Panc1 (cell line): ENCODE measurements around the gene CANT1. TPM values are rescaled to one million over a fixed set of nuclear protein-coding genes. Genes with fewer than 3 reads are reported as not detected.
"Not testable (repeated sequence)": the region's sequence is repeated elsewhere in the genome, so short reads cannot be mapped to it uniquely, and the experiment has no call there.

Experiments used
- ATAC-seq: fragments of 200-7000 bp; cut with Tn5 transposase; 2 replicates; pipeline ENCODE4 v1.9.1; 2020; ENCODE audit warnings: mild to moderate bottlenecking, moderate library complexity
- BruUV-seq: library from RNA; stranded (reverse); fragments of 400-500 nt; replicated peaks from 2 replicates; lab custom pipeline; 2021; lab: Mats Ljungman, UMichigan
- CTCF ChIA-PET: fragments of 300-600 bp; sonication (Branson Sonifier 250); formaldehyde crosslinking; loops from one replicate; lab custom pipeline; 2022; ENCODE audit warnings: antibody characterized with exemption; lab: Charles Lee
- POLR2A ChIA-PET: fragments of 300-600 bp; sonication (Branson Sonifier 250); formaldehyde crosslinking; loops from one replicate; lab custom pipeline; 2022; ENCODE audit warnings: antibody characterized with exemption; lab: Charles Lee
- DNase-seq: peaks from one replicate; pipeline ENCODE4 v3.0.0-alpha.2; 2010; ENCODE audit warnings: low read depth, low spot score
- H3K27ac ChIP-seq: 2 replicates; pipeline ENCODE4 v1.5.1; 2011; ENCODE audit warnings: mild to moderate bottlenecking, low read length, inconsistent platforms
- H3K27me3 ChIP-seq: fragments of 200-500 bp; sonication (Bioruptor generic); 2 replicates; pipeline ENCODE4 v1.6.0; 2014; ENCODE audit warnings: low read length, inconsistent platforms; ENCODE audit not compliant: control insufficient read depth, insufficient read depth
- H3K36me3 ChIP-seq: fragments of 200-500 bp; sonication (Bioruptor generic); 2 replicates; pipeline ENCODE4 v1.5.1; 2014; ENCODE audit warnings: inconsistent platforms, mild to moderate bottlenecking, low read length, moderate library complexity; ENCODE audit not compliant: control insufficient read depth, insufficient read depth
- H3K4me1 ChIP-seq: 2 replicates; pipeline ENCODE4 v1.5.1; 2011; ENCODE audit warnings: inconsistent platforms, mild to moderate bottlenecking, low read length, moderate library complexity; ENCODE audit not compliant: control insufficient read depth, insufficient read depth
- H3K4me3 ChIP-seq, 2 experiments: 2 replicates each; pipeline ENCODE4 v1.5.1; 2011 to 2012; ENCODE audit warnings: low read depth in 2 of 2, low read length in 2 of 2, mild to moderate bottlenecking in 2 of 2, inconsistent platforms in 1 of 2, moderate library complexity in 1 of 2
- H3K9me3 ChIP-seq: fragments of 200-500 bp; sonication (Bioruptor generic); 2 replicates; pipeline ENCODE4 v1.5.1; 2014; ENCODE audit warnings: low read depth, mild to moderate bottlenecking, inconsistent platforms, low read length, moderate library complexity; ENCODE audit not compliant: control insufficient read depth, insufficient read depth
- POLR2AphosphoS5 ChIP-seq: IDR thresholded peaks from 2 replicates; pipeline ENCODE4 v1.6.1; 2012; ENCODE audit warnings: mild to moderate bottlenecking, low read depth, low read length, moderate library complexity
- REST ChIP-seq, 2 experiments: IDR thresholded peaks; 2 replicates each; pipeline ENCODE4 v1.6.1; 2011 to 2012; ENCODE audit warnings: low read depth in 2 of 2, control low read depth in 1 of 2, low read length in 1 of 2, mild to moderate bottlenecking in 1 of 2, moderate library complexity in 1 of 2; ENCODE audit not compliant: insufficient read depth in 1 of 2
- SIN3A ChIP-seq: IDR thresholded peaks from 2 replicates; pipeline ENCODE4 v1.6.1; 2012; ENCODE audit warnings: low read depth, mild to moderate bottlenecking, low read length, moderate library complexity, borderline replicate concordance; ENCODE audit not compliant: insufficient read depth
- TCF7L2 ChIP-seq: IDR thresholded peaks from 2 replicates; pipeline ENCODE4 v1.6.1; 2011; ENCODE audit warnings: mild to moderate bottlenecking, low read depth, low read length, inconsistent platforms
- in situ Hi-C: cut with HindIII; loops from 2 replicates; pipeline ENCODE4 v1.10.0; 2016; ENCODE audit warnings: low sequenced_read_pairs, low pct_unique_long_range_greater_than_20kb
- intact Hi-C: fragments of 100-400 bp; cut with micrococcal nuclease; formaldehyde crosslinking; loops from one replicate; pipeline ENCODE4 v1.10.0; 2022; ENCODE audit not compliant: unreplicated experiment
- total RNA-seq: library from RNA; stranded (reverse); gene quantifications from one replicate; pipeline ENCODE4 v1.2.1, GENCODE V29; 2021; ENCODE audit not compliant: unreplicated experiment
- TF ChIP-seq, protein P1 (sequence below): fragments of 450-650 bp; IDR thresholded peaks from 2 replicates; pipeline ENCODE4 v1.5.1; 2017; ENCODE audit warnings: mild to moderate bottlenecking

Gene CANT1
- total RNA-seq, 1 experiment from 2014 or later: 160 TPM

GRCh38 chr17:79023180-79023705, 13.7 kb upstream of the CANT1 start:
- ChIA-PET POLR2A (interaction anchor here (0.6 kb wide), 1 partner anchor 538 kb away, joined by 4 read pairs; no protein-coding TSS in a partner anchor), CTCF (no interaction called here)
- intact Hi-C loops: no loop called here

GRCh38 chr17:79022507-79022991, 13.0 kb upstream of the CANT1 start:
- ChIA-PET CTCF (interaction anchor here (1.1 kb wide), 1 partner anchor 23 kb away, joined by 3 read pairs; no protein-coding TSS in a partner anchor), POLR2A (no interaction called here)
- no peak overlapping the region for H3K4me3 ChIP-seq
- H3K4me1 ChIP-seq: peaks cover 16% of the 10 kb centered on the region
- no peak for ATAC-seq
- in situ Hi-C loops (no loop called here), intact Hi-C loops (no loop called here)
- BruUV-seq: no TSS peak
- no peaks in the 10 kb centered on the region; the same call in 1 of the 2 replicates for H3K36me3 ChIP-seq
- DNase-seq: no peak
- no peaks in the 10 kb centered on the region for H3K9me3 ChIP-seq
- peaks cover 29% of the 10 kb centered on the region for H3K27me3 ChIP-seq
- TF ChIP-seq, protein P1, sequence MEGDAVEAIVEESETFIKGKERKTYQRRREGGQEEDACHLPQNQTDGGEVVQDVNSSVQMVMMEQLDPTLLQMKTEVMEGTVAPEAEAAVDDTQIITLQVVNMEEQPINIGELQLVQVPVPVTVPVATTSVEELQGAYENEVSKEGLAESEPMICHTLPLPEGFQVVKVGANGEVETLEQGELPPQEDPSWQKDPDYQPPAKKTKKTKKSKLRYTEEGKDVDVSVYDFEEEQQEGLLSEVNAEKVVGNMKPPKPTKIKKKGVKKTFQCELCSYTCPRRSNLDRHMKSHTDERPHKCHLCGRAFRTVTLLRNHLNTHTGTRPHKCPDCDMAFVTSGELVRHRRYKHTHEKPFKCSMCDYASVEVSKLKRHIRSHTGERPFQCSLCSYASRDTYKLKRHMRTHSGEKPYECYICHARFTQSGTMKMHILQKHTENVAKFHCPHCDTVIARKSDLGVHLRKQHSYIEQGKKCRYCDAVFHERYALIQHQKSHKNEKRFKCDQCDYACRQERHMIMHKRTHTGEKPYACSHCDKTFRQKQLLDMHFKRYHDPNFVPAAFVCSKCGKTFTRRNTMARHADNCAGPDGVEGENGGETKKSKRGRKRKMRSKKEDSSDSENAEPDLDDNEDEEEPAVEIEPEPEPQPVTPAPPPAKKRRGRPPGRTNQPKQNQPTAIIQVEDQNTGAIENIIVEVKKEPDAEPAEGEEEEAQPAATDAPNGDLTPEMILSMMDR: no peak
- no peak for TF ChIP-seq SIN3A
- TF ChIP-seq POLR2AphosphoS5: no peak
- no peak for TF ChIP-seq TCF7L2
- no peak for TF ChIP-seq REST (IDR thresholded peaks at IDR 0.05; ENCODE audit: insufficient read depth in 1 of 2, low read depth in 2 of 2, low read length in 1 of 2)
- no peak overlapping the region for H3K27ac ChIP-seq

More at GRCh38 chr17:79023180-79023705, 13.7 kb upstream of the CANT1 start:
- in situ Hi-C loops: no loop called here
- TF ChIP-seq TCF7L2 (no peak), SIN3A (no peak), POLR2AphosphoS5 (no peak), REST (IDR thresholded peaks at IDR 0.05; ENCODE audit: insufficient read depth in 1 of 2, low read depth in 2 of 2, low read length in 1 of 2) (no peak)
- TF ChIP-seq, protein P1: no peak
- DNase-seq (no peak), ATAC-seq (no peak)
- Histone ChIP-seq H3K27me3 (peaks cover 32% of the 10 kb centered on the region), H3K9me3 (no peaks in the 10 kb centered on the region), H3K4me1 (peaks cover 23% of the 10 kb centered on the region), H3K4me3 (no peak overlapping the region), H3K36me3 (no peaks in the 10 kb centered on the region; the same call in 1 of the 2 replicates), H3K27ac (no peak overlapping the region)
- no TSS peak for BruUV-seq

DNA sequence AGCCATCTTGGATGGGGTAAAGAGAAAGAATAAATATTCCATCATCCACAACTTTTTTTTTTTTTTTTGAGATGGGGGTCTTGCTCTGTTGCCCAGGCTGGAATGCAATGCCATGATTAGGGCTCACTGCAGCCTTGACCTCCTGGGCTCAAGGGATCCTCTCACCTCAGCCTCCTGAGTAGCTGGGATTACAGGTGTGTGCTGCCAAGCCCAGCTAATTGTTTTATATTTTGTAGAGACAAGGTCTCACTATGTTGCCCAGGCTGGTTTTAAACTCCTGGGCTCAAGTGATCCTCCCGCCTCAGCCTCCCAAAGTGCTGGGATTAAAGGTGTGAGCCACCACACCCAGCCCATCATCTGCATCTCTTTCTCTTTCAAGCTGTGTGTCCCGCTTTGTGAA, 12.4 kb upstream of the CANT1 start:
- H3K4me3 ChIP-seq, H3K36me3 ChIP-seq, DNase-seq, BruUV-seq, ATAC-seq, H3K27ac ChIP-seq, H3K9me3 ChIP-seq, intact Hi-C loops, in situ Hi-C loops, POLR2A ChIA-PET: not testable (repeated sequence)
- H3K4me1 ChIP-seq: peaks cover 11% of the 10 kb centered on the region
- CTCF ChIA-PET: interaction anchor here (0.9 to 1.1 kb wide), 2 partner anchors 13 to 23 kb away, joined by 3 read pairs; no protein-coding TSS in a partner anchor
- H3K27me3 ChIP-seq: peaks cover 29% of the 10 kb centered on the region
